Fibroblast of upper back skin (primary cell): ENCODE measurements around the gene MT1A.

Experiments
- DNase-seq: peaks from one replicate; pipeline ENCODE4 v3.0.0-alpha.2; 2013

Gene MT1A

DNA sequence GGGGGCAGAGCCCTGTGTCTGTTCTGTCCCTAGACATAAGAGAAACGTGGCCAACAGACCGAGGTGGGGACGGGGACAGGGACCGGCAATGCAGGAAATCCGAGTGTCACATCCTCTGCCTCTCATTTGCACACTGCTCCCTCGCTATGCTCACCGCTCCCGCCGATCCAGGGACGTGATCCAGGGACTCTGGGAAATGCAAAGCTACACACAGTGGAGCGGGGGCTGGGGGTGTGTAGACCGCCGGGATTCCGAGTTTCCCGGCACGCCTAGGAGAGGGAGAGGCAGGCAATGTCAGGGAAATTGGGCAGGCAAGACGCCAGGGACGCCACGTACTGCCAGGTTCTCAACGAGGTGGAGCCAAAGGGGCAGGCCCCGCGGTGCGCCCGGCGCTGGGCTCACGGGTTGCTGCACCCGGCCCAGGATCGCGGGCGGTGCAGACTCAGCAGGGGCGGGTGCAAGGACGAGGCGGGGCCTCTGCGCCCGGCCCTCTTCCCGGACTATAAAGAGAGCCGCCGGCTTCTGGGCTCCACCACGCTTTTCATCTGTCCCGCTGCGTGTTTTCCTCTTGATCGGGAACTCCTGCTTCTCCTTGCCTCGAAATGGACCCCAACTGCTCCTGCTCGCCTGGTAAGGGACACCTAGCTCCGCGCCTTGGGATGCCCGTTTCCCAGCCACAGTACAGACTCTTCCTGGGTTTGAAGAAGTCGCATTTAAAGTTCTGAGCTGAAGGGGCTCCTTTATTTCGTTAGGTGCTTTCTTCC is 43.7 kb downstream of the MT1A start, which contains the start of gene MT1X:
Gene MT1X, plus strand, starts transcription at position 532 of the 764 bp plus-strand sequence. Its CDS starts 71 bp downstream, at position 603.
- DNase-seq: peak; percentile 90

DNA sequence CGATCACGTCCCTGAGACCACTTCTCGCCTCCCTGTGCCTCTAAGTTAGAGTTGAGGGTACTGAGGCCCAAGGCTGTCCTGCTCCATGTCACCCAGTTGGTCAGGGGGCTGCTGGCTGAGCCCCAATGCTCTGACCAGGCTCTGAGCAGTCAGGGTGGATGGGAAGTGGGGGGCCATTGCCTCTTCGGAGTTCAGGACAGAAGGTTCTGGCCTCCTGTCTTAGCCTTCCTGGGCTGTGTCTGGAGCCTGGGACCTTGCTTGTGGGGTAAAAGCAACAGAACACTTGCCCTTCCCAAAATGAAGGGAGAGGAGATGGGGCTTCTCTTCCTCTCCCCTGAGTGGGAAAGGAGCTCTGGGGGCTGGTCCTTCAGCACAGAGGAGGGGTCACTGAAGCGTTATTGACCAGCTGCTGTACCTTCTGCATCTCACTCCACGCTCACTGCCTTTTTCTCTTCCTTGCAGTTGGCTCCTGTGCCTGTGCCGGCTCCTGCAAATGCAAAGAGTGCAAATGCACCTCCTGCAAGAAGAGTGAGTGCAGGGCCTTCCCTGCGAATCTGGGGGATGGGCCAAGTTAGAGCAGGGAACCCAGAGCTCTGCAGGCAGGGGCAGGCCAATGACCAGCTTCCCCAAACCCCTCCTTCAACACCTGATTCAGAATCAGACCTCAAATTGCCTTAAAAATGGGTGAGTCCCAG is 44.4 kb downstream of the MT1A start:
- no peak for DNase-seq

GRCh38 chr16:56683424-56684172 is 45.1 kb downstream of the MT1A start:
- DNase-seq: no peak

- no peak for DNase-seq
Measured at GRCh38 chr16:56684256-56684925, 45.9 kb downstream of the MT1A start.

GRCh38 chr16:56684926-56685590 is 46.6 kb downstream of the MT1A start:
- no peak for DNase-seq

DNA sequence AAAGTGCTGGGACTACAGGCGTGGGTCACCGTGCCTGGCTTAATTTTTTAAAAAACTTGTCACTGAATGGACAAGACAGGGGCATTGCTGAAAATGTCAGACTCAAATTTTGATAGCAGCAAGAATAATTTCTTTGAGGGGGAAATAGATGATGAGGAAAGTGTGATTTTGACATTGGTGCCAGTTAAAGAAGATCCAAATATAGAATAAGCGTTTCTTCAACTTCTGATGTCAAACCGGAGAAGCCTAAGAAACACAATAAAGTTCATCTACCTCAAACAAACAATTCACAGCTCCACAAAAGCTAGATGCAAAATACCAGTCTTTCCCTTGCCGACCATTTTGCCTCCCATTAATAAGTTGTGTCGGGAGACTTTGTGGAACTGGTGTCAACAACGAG is 48.3 kb downstream of the MT1A start:
- no peak for DNase-seq

DNA sequence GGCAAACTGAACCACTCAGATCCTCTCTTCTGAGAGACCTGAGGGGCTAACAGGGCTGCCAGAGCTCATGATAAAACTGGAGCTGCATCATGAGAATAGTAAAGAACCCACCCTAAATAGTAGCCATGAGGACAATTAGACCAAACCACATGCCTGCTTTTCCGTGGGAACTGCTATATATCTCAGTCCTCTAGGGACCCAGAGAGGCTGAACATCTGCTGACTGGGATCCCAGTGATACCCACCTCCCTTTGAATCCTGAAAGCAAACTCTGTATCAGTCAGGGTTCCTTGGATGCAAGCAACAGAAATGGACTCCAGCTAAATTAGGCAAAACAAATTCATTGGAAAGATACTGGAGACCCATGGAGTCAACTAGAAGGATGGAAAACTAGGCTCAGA is 50.3 kb downstream of the MT1A start:
- DNase-seq: no peak

- DNase-seq: no peak
Measured at GRCh38 chr16:56689171-56689570, 50.7 kb downstream of the MT1A start.
